ENCODE data around the gene DNAJA2.

DNA sequence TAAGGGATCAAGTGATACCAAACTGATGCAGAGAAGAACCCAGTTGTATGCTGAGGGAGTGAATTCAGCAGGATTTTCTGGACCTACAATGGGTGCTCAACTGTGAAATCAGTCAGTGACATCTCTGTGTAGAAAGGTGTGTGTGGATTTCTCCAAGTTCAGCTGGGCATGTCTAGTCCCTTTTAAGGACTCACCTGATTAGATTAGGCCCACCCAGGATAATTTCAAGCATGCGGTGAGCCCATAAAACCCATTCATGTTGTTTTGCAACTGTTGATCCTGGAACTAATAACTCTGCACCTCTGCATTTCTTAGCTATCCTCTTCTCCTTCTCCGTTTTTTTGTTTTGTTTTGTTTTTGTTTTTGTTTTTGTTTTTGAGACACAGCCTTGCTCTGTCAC is 35.1 kb upstream of the DNAJA2 start:
- TF ChIP-seq FOXP2 (optimal IDR thresholded peaks at IDR 0.05; ENCODE audit: control extremely low read depth, extremely low read length, insufficient read depth): no peak
- TF ChIP-seq EZH2 (IDR thresholded peaks at IDR 0.05): no peak
